Activated T-helper 1 cell treated with Interleukin-2 at 50 U/mL for 16 hours (primary cell): ENCODE measurements around the gene TMPRSS3.

ENCODE experiments used
- DNase-seq: peaks from one replicate; pipeline ENCODE4 v3.0.0-alpha.2; 2020; ENCODE audit warnings: low read depth

TMPRSS3 gene

DNA sequence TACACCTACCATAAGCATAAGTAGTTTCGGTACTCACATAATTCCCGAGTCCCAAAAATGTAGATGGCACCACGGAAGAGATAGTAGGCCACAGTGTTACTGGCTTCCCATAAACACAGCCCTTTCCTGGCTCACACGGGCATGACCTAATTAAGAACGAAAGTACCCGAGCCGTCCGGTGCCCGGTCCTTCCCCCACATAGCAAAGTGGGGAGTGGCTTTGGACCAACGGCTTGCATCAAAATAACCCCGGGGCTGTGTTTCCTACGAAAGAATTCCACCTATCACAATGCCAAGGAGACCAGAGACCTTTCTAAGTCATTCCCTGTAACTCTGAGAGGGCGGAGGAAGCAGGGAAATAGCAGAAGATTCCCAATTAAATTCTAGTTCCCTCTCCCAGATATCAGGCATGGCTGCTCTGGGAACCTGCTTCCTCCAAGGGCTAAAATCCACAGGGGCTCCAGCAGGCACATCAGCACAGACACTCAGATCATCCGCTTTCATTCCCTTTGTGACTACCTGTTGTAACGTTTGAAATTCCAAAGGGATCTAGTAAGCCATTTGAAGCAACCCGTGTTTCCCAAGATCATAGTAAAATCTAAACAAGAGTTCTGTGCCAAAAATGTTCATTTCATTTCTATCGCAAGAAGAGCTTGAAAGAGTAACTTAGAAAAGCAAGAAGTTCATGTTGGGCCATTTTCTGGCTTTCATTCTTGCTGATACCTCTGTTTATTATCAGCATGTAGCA, at the start of gene TMPRSS3:
Gene TMPRSS3, minus strand, starts transcription at position 148 of the 747 bp plus-strand sequence. CDS start 635 bp downstream, outside the sequence.
- DNase-seq, result no peak

DNA sequence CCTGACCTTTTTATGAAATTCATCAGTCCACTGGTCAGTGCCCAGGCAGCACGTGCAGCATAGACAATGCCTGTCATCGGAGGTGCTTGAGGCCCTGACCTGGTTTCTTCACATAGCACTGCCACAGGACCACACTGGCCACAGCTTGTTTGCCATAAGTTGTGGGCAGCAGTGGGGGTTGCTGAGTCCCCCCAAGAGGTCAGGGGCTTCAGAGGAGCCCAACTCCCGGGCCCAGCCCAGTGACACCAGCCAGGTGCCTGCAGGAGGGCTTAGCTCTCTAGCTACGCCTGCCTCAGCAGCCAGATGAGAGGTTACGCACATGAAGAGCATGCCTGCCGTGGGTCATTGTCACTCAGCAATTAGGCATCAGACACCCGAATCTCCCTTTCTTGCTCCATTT, 49.5 kb upstream of the TMPRSS3 start:
- DNase-seq, result no peak

- no peak for DNase-seq
Observed at GRCh38 chr21:42444745-42445059, 48.9 kb upstream of the TMPRSS3 start.

DNA sequence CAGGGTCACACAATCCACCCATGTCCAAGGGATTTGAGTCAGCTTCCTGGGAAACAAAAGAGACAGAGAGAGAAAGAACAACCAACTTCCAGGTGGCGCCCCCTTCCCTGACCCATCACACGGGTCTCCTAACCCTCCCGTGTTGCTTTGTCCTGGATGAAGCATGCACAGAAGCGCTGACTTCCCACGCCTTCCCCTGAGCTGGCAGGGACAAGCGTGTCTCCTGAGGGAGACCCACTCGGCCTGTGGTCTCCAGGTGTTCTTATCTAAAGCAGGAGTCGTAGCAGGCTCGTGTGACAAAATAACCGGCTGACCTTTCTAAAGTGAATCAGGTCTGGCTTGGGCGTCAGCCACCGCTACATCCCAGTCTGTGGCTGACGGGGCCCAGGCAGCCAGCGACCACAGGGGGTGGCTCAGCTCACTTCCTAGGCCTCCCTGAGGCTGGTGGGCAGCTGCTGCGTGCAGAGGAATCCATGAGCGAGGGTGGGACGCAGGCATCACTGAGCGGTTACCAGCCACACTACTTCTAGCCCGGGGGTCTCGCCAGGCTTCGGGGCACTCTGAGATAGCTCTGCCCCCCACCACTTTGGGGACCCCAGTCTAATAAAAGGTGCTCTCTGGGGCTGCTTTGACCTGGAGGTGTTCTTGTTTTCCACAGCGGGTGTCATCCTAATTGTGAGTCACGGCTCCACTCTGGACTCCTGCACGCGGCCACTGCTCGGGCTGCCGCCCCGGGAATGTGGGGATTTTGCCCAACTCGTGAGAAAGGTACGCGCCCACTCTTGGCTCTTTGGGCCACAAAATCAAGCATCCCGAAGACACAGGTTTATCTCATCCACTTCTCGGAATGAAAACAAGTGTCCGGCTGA, 48.3 kb upstream of the TMPRSS3 start:
- DNase-seq, result no peak

- no peak for DNase-seq
Observed at GRCh38 chr21:42443181-42443785, 47.4 kb upstream of the TMPRSS3 start.

GRCh38 chr21:42441963-42442362, 46.1 kb upstream of the TMPRSS3 start:
- DNase-seq, result no peak

GRCh38 chr21:42440187-42440792, 44.4 kb upstream of the TMPRSS3 start:
- no peak for DNase-seq

- DNase-seq, result no peak
Observed at GRCh38 chr21:42439284-42440186, 43.7 kb upstream of the TMPRSS3 start.

DNA sequence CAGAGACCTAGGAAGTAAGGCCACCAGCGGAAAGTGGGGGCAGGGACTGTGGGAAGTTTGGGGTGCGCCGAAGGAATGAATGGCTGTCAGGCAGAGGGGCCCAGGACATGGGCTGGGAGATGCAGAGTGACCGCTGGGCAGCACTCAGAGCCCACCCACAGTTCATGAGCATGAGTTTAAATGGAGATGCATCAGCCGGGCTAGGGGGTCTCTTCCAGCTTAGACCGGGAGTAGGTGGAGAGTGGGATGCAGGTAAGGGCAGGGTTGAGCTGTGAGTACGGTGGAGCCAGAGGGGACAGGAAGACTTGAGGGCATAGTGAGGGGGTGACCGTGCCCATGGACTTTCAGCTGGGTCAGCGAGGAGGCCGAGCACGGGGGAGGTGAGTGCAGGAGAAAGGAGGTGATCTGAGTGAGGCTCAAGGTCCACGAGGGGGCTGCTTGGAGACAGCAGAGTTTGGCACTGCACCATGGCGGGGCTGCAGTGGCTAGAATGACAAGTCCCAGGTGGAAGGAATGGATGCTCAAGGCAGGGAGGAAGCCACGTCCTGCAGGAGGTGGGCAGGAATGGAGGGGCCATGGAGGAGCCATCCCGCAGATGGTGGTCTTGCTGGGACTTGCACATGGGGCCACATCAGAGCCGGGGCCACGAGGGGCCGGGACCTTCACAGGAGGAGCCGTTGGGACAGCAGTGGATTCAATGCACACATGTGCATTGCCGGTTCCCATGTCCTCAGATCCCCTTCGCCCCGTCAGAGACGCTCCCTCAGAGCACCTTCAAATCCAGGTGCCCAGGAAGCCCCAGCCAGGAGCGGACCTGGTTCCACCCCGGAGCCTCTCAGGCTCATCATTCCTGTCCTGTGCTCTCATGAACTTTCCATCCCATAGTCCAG, 42.7 kb upstream of the TMPRSS3 start:
- no peak for DNase-seq

DNA sequence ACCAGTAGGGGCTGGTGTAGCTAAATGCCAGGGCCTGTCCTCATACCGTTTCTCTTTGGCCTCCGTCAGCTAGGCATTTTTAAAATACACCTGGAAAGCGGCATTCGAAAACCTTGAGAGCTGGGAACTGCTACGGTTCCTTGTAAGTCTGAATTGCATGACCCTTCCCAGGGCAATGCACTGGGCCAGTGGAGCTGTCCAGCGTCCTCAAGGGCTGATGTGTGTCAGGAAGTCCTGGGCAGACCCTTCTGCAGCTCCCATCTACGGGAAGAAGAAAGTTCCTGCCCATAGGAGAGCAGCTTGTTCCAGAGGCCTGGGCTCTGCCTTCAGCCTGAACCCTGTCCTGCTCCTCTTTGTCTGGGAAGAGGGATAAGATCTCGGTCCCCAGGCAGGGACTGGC, 41.9 kb upstream of the TMPRSS3 start:
- no peak for DNase-seq

GRCh38 chr21:42436914-42437313, 41.1 kb upstream of the TMPRSS3 start:
- DNase-seq, result no peak

DNA sequence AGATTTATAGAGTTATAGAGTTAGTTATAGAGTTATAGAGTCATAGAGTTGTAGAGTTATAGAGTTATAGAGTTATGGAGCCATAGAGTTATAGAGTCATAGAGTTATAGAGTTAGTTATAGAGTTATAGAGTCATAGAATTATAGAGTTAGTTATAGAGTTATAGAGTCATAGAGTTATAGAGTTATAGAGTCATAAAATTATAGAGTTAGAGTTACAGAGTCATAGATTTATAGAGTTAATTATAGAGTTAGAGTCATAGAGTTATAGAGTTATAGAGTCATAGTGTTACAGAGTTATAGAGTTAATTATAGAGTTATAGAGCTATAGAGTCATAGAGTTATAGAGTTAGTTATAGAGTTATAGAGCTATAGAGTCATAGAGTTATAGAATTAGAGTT, 40.0 kb upstream of the TMPRSS3 start:
- no peak for DNase-seq

DNA sequence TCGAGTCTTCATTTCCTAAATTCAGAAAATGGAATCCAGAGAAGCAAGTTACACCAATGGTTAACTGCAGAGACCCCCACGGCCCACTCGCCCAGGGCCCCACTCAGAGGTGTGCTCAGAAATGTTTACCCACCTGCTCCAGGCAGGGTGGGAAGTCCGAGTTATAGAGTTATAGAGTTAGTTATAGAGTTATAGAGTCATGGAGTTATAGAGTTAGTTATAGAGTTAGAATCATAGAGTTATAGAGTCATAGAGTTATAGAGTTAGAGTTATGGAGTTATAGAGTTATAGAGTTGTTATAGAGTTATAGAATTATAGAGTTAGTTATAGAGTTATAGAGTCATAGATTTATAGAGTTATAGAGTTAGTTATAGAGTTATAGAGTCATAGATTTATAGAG, 39.5 kb upstream of the TMPRSS3 start:
- DNase-seq, result no peak

- DNase-seq, result no peak
Observed at GRCh38 chr21:42434884-42435283, 39.0 kb upstream of the TMPRSS3 start.

DNA sequence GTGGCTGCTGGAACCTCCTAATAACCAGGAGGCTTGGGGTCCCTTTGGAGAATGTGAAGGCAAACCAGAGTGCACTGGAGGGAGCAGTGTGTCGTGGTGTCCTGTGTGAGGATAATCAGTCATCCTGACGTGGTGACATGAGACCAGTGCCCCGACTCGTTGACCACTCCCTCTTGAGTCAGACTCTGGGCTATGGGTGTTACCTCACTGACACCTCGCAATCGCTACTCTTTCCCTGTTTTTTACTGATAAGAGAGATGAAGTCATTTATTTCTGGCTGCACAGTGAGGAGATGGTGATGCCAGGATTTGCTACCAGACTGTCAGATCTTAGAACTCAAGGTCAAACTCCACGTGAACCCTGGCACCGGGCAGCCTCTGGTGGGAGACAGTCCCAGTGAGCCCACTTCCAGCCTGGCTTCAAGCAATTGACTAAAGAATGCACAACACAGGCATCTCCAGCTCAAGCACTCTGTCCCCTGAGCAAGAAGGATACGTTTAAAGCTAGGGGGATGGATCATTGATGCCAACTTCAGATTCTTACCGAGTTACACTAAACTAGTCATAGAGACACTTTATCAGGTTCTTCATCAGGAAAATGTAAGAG, 38.2 kb upstream of the TMPRSS3 start:
- DNase-seq, result no peak

DNA sequence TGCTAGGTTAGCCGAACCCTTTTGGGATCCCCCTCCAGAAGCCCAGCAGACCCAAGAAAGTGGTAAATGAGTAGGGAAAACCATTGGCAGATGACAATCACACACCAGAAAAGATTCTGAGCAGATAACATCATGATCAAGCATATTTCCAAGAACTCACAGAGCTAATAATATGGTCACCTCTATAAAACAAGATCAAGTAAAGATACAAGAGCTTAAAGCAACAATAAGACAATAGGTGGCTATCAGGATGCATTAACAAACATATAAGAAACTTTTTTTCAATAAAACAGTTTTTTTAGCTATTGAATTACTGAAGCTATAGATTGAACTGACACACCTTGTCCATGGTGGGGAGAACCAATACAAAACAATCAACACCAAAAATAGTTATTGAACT, 36.8 kb upstream of the TMPRSS3 start:
- DNase-seq, result no peak

DNA sequence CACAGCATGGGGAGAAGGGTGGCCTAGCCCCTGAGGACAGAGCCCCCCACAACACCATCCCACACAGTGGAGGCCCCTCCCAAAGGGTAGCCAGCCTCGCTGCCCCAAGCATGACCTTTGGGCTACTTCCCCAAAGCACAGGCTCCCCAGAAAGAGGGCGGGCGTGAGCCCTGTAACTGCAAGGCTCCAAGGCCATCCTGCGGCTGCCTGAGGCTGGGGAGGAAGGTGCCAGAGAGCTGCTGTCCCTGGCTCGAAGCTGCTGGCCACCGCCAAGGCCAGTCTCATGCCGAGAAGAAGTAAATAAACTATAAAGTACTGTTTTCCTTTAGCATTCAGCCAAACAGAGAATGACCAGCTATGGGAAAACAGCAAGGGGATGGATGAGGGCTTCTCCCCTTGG, 35.3 kb upstream of the TMPRSS3 start:
- DNase-seq, result no peak

DNA sequence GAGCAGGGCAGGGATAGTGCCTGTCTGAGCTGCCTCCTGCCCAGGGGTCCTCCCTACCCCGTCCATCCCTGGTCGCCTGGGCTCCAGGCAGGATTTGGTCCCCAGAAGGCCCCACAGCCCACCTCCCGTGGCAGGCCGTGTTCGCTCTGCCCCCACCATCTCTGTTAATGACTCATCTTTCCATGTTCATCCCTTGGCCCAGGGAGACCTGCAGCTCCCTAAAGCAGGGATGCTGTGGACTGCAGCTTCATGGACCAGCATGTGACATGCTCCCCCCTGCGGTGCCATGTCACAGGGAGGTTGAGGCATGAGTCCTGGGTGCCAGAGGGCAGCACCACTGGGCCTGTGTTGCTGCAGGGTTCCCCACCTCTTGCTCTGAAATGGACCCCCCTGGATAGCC, 34.7 kb upstream of the TMPRSS3 start:
- no peak for DNase-seq

- DNase-seq, result no peak
Observed at GRCh38 chr21:42429856-42430255, 34.0 kb upstream of the TMPRSS3 start.

- DNase-seq, result no peak
Observed at GRCh38 chr21:42429021-42429420, 33.2 kb upstream of the TMPRSS3 start.
